Epithelial cell of proximal tubule (primary cell): ENCODE measurements around the gene CALHM4. TPM values are rescaled to one million over a fixed set of nuclear protein-coding genes. Genes with fewer than 3 reads are reported as not detected.

Source experiments
- DNase-seq: peaks from one replicate; pipeline ENCODE4 v3.0.0-alpha.2; 2011; ENCODE audit warnings: low read depth
- H3K4me3 ChIP-seq: 2 replicates; pipeline ENCODE4 v1.5.1; 2011; ENCODE audit warnings: low read depth, mild to moderate bottlenecking, low read length
- total RNA-seq: library from RNA; depleted of rRNA; stranded (reverse); fragments of >200 nt; gene quantifications from 2 replicates; pipeline ENCODE4 v1.2.3, GENCODE V29; 2015
- TF ChIP-seq, protein P1 (sequence below): conservative IDR thresholded peaks from 2 replicates; pipeline ENCODE4 v1.5.1; 2012; ENCODE audit warnings: low read depth, mild to moderate bottlenecking, low read length

The CALHM4 gene
- total RNA-seq, 1 donor from 2014 or later: not detected

- TF ChIP-seq, protein P1, sequence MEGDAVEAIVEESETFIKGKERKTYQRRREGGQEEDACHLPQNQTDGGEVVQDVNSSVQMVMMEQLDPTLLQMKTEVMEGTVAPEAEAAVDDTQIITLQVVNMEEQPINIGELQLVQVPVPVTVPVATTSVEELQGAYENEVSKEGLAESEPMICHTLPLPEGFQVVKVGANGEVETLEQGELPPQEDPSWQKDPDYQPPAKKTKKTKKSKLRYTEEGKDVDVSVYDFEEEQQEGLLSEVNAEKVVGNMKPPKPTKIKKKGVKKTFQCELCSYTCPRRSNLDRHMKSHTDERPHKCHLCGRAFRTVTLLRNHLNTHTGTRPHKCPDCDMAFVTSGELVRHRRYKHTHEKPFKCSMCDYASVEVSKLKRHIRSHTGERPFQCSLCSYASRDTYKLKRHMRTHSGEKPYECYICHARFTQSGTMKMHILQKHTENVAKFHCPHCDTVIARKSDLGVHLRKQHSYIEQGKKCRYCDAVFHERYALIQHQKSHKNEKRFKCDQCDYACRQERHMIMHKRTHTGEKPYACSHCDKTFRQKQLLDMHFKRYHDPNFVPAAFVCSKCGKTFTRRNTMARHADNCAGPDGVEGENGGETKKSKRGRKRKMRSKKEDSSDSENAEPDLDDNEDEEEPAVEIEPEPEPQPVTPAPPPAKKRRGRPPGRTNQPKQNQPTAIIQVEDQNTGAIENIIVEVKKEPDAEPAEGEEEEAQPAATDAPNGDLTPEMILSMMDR: no peak
- no peak for DNase-seq
- no peak overlapping the region for H3K4me3 ChIP-seq
These were observed 23.9 kb upstream of the CALHM4 start for GRCh38 chr6:116529466-116530290.

GRCh38 chr6:116530436-116530835, 23.1 kb upstream of the CALHM4 start:
- DNase-seq: no peak
- H3K4me3 ChIP-seq: no peak overlapping the region
- TF ChIP-seq, protein P1: no peak

- no peak for DNase-seq
- TF ChIP-seq, protein P1: peak; percentile 79
- no peak overlapping the region for H3K4me3 ChIP-seq
These were observed 21.6 kb upstream of the CALHM4 start for GRCh38 chr6:116531675-116532570.

GRCh38 chr6:116533233-116533957, 20.2 kb upstream of the CALHM4 start:
- no peak overlapping the region for H3K4me3 ChIP-seq
- DNase-seq: no peak
- TF ChIP-seq, protein P1: no peak

DNA sequence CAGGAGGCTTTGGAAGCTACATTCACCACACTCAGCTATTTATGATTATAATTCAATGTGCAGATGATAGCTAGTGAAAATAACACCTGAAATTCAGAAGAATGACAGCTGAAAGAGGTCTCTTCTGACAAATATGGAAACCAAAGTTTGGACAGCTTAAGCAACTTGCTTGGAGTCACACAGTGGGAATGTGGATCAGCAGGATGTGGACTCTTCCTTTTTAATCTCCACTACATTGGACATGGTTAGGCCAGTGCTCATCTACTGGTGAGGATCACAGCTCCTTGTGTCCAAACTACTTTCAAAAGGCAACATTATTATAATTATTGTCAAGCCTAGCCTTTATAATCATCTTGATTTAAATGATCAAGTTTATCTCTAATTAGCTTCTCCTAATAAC, 18.4 kb upstream of the CALHM4 start:
- TF ChIP-seq, protein P1: no peak
- DNase-seq: no peak
- H3K4me3 ChIP-seq: no peak overlapping the region

GRCh38 chr6:116536216-116536621, 17.3 kb upstream of the CALHM4 start:
- TF ChIP-seq, protein P1: peak; percentile 75
- no peak overlapping the region for H3K4me3 ChIP-seq

More at GRCh38 chr6:116536216-116536621, 17.3 kb upstream of the CALHM4 start:
- no peak for DNase-seq
